GM18867 (cell line): ENCODE data around the gene TSPAN18.

Experiments used
- ATAC-seq: cut with Tn5 transposase; IDR thresholded peaks from one replicate; pipeline ENCODE4 v1.9.1; 2021; ENCODE audit warnings: mild to moderate bottlenecking, moderate library complexity; ENCODE audit not compliant: unreplicated experiment

The TSPAN18 gene

GRCh38 chr11:44880953-44881352 is 154.2 kb downstream of the TSPAN18 start:
- ATAC-seq, result no peak

DNA sequence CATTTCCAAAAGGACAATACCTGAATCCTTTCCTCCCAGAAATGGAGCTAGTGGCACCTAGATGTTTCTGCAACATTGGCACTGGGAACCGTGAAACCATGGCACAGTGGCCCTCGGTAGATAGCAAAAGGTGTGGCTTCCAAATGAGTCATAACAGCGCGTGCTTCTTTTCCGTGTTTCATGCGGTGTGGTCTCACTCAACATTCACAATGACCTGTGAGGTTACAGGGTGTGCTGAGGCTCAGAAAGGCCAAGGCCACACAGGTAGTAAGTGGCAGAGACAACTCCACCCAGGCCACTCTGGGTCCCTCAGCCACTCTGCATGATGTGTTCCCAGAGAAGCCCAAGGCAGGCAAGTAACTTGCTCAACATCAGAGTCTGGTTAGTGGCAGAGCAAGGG is 156.5 kb downstream of the TSPAN18 start:
- peak; percentile 70 for ATAC-seq

DNA sequence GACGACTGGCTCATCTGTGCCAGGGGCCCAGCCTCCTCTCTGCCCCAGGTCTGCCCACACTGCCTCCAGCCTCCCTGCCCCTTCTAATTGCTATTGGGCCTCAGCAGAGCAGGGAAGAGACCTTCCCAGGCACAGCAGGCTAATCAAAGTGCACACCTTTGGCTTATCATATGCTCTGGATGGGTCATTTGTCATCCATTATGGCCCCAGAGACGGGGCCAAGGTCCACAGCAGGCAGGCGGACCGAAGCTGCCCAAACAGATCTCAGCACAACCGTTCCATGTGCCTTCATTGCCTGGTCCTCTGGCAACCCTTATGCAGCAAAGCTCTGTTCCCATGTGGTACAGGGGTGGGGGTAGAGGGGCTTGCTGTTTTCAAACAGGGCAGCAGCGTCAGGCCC is 157.3 kb downstream of the TSPAN18 start:
- ATAC-seq, result no peak

DNA sequence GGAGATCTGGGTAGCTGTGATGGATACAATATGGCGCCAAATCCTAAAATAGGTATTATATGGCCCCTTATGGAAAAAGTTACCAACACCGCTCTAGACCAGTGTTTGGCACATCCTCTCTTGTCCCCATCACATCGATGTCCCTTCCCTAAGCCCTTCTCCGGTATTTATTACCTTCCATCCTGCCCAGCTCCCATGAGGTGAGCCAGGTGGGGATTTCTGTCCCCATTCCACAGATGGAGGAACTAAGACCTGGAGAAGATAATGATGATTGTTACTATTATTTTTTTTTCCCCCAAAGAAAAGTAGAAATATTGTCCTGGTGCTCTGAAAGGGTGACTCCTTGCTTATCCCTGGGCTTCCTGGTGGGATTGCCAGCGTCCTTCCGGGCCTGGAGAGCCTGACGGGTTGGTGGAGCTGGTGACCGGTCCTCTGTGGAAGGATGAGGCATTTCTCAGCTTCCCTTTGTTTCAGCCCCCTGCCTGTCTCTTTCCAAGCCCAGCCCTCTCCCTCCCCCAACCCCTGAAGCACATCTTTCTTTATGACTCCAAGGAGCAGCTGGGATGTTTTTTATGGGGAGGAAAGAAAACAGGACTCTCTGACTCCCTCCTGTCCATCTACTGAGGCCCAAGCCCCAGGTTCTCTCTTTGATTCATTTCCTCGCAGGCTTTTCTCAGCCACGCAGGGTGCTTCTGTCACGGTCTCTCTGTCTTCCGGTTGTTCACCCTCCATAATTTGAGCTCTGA is 158.5 kb downstream of the TSPAN18 start:
- ATAC-seq, result no peak

DNA sequence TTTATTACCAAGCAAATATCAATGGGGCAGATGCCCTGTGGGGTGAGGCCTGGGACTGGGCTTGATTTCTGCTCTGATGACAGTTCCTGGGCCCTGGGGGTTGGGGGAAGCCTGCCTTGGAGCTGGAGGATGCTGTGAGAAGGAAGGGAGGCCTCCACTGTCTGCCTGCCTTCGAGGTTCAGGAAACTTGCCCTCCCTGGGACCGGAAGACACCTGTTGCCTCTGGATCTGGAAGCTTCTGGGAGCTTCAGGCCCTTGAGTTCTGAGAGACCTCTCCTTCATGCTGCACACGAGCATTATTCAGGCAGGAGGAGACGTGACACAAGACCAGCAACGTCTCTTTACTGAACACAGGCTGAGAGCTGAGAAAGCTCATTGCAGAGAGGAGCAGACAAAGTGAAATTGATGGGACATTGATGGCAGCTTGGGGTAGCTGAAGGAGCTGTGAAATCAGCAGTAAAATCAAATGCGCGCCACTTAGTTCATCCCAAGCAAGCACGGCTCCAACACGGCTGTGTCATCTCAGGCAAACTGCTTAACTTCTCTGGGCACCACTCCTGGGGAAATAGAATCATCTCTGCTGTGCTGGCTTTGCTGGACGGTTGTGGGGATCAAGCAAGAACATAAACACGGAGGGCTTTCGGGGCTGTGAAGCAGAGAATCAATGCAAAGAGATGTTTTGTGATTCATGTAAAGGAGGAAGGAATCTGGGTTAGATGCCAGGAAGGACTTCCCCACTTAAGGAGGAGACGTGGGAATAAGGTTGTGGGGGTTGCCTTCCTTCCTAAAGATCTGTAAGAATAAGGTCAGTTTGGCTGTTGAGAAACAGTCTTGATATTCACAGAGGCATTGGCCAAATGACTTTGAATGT is 159.4 kb downstream of the TSPAN18 start:
- no peak for ATAC-seq

DNA sequence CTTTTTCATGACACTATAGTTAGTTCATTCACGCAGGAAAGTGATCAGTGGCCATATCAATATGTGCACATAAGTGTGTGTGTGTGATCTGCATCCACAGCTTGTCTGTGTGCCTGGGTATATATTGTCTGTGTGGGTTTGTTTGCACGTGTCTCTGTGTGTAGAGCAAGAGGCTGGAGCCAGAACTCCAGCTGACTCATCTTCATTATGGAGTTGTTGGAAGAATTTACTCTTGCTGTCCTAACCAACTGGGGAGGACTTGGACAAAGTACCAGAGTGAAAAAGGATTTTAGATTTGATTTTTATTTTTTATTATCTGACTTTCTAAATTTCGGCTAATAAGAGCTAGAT is 160.0 kb downstream of the TSPAN18 start:
- ATAC-seq, result no peak

GRCh38 chr11:44887636-44888035 is 160.9 kb downstream of the TSPAN18 start:
- ATAC-seq, result no peak

DNA sequence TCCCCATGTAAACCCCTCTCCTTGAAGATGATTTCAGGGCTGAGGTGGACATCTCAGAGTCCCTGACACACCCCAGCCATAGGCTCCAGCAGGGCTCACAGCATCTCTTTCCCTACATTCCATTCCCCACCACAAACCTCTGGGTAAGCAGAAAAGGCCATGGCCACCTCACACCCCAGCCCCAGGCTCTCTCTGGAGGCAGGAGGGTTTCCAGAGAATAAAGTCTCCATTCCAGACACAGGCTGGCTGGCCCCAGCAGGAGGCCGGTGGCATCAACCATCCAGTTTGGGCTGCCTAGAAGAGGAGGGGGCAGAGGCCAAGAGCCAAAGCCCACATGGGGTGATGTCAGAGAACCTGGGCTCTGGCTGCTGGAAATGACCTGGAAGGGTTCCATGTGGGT is 162.5 kb downstream of the TSPAN18 start:
- ATAC-seq, result no peak

DNA sequence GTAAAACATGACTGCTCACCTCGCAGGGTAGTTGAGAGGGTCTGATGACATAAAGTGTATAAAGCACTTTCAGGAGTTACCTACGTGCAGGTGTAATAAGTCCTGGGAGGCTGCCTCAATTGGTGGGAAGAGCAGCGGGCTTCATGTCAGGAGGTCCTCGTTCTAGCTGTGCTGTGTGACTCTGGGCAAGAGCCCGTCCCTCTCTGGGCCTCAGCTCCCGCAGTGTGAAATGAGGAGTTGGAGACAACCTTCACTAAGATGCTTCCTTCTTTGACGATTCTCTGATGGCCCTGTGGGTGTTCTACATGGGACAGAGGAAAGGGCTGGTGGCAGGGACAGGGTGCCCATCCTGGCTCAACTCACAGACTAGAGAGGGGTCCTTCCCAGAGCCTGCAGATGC is 166.1 kb downstream of the TSPAN18 start:
- no peak for ATAC-seq

DNA sequence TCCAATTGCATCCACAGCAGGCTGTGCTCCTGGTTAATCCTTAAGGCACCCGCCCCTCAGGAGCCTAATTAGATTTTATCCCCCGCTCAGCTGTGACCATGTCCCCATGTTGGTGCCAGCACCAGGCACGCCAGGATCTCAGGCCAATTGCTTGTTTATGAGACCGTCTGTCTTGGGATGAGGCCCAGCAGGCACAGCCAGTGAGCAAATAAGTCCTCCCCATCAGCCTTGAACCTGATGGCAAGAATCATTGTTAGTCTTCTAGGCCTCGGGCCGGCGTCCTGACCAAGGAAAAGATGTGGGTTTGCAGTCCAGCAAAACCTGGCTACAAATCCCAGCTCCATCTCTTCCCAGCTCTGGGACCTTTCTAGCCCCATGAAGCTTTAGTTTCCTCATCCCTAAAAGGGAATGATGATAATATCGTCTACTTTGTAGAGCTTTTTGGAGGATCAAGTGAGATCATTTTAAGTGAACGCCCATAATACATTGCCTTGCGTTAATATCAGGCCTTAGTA is 166.6 kb downstream of the TSPAN18 start:
- no peak for ATAC-seq

DNA sequence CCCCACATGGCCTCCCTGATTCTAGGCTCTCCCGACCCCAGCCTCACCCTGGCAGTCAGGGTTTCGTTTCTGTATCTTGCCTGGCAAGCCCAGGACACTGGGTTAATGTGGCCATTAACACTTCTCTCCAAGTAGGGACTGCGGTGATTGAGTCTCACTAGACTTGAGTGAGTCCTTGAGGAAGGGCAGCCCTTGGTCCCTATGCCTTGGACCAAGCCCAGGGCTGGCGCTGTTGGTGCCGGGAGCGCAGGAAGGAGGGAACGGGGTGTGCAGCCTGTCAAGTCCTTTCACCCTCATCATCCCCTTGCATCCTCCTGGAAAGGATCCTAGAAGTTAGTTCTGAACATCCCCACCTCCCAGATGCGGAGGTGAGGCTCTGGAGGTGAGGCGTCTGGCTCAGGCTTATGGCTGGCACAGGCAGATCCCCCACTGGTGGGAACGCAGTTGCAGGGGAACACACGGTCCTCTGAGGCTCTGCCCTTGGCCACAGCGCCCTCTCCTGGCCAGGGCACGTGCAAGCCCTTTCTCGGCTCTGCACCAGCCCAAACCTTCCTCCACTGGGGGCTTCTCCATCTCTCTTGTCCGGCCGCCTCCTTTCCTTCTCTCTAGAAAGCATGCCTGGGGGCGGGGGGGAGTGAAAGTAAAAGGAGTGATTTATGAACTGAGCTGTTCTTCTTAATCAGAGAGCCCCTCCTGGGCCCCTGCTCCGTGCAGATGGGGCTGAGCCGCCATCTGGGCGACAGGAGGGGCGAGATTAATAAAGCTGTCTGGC is 167.3 kb downstream of the TSPAN18 start:
- peak; percentile 58 for ATAC-seq

- ATAC-seq, result peak; percentile 54
Measured at GRCh38 chr11:44899959-44900358, 173.2 kb downstream of the TSPAN18 start.

GRCh38 chr11:44901120-44901633 is 174.4 kb downstream of the TSPAN18 start:
- no peak for ATAC-seq

DNA sequence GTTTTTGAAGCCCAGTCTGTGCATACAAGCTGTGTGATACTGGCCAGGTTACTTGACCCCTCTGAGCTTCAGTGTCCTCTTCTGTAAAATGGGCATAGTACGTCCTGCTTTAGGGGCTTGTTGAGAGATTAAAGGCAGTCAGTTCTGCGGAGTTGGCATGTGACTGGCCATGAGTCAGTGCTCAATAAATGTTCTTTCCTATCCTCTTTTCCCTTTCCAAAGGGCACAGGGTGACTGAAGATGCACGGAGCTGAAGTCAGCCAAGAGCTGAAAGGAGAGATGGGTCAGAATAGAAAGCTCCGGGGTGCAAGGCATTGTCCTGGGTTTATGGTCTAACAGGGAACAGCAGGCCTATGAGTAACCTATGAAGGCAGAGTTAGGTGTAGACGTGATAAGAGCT is 175.0 kb downstream of the TSPAN18 start:
- no peak for ATAC-seq

DNA sequence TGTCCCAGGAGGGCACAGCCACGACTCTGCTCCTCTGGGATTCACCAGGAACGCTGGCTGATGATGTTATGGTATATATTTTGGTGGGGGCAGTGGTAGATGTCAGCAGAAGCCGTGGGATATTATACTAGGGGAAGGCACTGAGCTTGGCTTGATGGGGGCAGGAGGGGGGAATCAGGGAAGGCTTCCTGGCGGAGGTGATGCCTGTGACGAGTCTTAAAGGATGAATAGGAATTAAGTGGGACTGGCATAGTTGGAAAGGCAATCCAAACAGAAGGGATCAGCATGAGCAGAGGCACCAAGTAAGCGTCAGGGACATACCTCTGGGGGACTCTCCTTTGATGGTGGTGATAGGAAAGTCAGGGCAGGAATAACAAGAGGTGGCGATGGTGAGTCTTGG is 176.3 kb downstream of the TSPAN18 start:
- no peak for ATAC-seq

GRCh38 chr11:44903518-44903917 is 176.8 kb downstream of the TSPAN18 start:
- ATAC-seq, result no peak

GRCh38 chr11:44904261-44905020 is 177.7 kb downstream of the TSPAN18 start:
- ATAC-seq, result no peak

- ATAC-seq, result no peak
Measured at GRCh38 chr11:44905131-44905866, 178.5 kb downstream of the TSPAN18 start.

GRCh38 chr11:44906649-44907048 is 179.9 kb downstream of the TSPAN18 start:
- no peak for ATAC-seq

DNA sequence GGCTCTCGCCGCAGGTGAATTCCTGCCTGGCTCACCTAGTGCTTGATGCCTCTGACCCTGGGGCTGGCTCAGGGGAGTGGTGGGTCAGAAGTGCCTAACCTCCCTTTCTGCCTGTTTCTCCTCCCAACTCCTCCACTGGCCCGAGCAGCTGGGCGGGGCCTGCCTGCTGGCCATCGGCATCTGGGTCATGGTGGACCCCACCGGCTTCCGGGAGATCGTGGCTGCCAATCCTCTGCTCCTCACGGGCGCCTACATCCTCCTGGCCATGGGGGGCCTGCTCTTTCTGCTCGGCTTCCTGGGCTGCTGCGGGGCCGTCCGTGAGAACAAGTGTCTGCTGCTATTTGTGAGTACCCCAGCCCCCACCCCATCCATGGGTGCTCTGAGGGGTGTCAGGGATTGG is 182.8 kb downstream of the TSPAN18 start:
- ATAC-seq, result no peak
